ENCODE results near the gene MARCHF5. TPM values are rescaled to one million over a fixed set of nuclear protein-coding genes. Genes with fewer than 3 reads are reported as not detected.
A peak's percentile ranks its signal among the peaks of the same experiment; 100 is the strongest.

The MARCHF5 gene
- total and polyA plus RNA-seq, 10 donors, result 6.9 to 39.1 (median 18.5) TPM

- H3K36me3 ChIP-seq, result peaks cover 0 to 37% (median 18%) of the 10 kb centered on the region in 6 donors
- H3K27me3 ChIP-seq (replicated peaks in 1 of 7), result no peaks in the 10 kb centered on the region
- H3K4me3 ChIP-seq, result no peak overlapping the region
- H3K4me1 ChIP-seq, result peaks cover 0 to 20% (median 0%) of the 10 kb centered on the region in 6 donors
- H3K27ac ChIP-seq, result no peak overlapping the region
- H3K9me3 ChIP-seq, result no peaks in the 10 kb centered on the region
- TF ChIP-seq POLR2AphosphoS5 (IDR thresholded peaks at IDR 0.05) (no peak), POLR2A (IDR thresholded peaks at IDR 0.05) (no peak), CTCF (IDR thresholded peaks at IDR 0.05 in 8 of 11, conservative IDR thresholded peaks at IDR 0.05 in 3 of 11) (no peak)
- DNase-seq, result no peak
- intact Hi-C loops (cut with DNase I; ENCODE audit: low total_unique reads), result no loop called here
- 82 to 95% (median 92%) methylated on average over 1 of the region's 1 CpG for WGBS, 5 donors
These were observed 18.3 kb downstream of the MARCHF5 start for GRCh38 chr10:92309272-92309671.

GRCh38 chr10:92313750-92314149, 22.8 kb downstream of the MARCHF5 start:
- H3K27me3 ChIP-seq (replicated peaks in 1 of 7), result no peaks in the 10 kb centered on the region
- TF ChIP-seq CTCF (IDR thresholded peaks at IDR 0.05 in 8 of 11, conservative IDR thresholded peaks at IDR 0.05 in 3 of 11) (no peak), POLR2AphosphoS5 (IDR thresholded peaks at IDR 0.05) (no peak), POLR2A (IDR thresholded peaks at IDR 0.05) (no peak)
- WGBS, 5 donors, result 93 to 99% (median 95%) methylated on average over 3 of the region's 3 CpGs
- no peak overlapping the region for H3K27ac ChIP-seq
- peaks cover 0 to 65% (median 21%) of the 10 kb centered on the region in 6 donors for H3K36me3 ChIP-seq
- H3K9me3 ChIP-seq, result no peaks in the 10 kb centered on the region
- intact Hi-C loops (cut with DNase I; ENCODE audit: low total_unique reads), result no loop called here
- H3K4me1 ChIP-seq, result no peaks in the 10 kb centered on the region
- H3K4me3 ChIP-seq, result no peak overlapping the region
- DNase-seq, result peak; percentile 19

GRCh38 chr10:92316610-92317009, 25.6 kb downstream of the MARCHF5 start:
- Histone ChIP-seq H3K27ac (no peak overlapping the region), H3K4me1 (no peaks in the 10 kb centered on the region), H3K36me3 (peaks cover 0 to 67% (median 15%) of the 10 kb centered on the region in 6 donors), H3K9me3 (no peaks in the 10 kb centered on the region), H3K27me3 (replicated peaks in 1 of 7) (no peaks in the 10 kb centered on the region), H3K4me3 (no peak overlapping the region)
- WGBS, 5 donors, result 83 to 93% (median 92%) methylated on average over 2 of the region's 2 CpGs
- intact Hi-C loops (cut with DNase I; ENCODE audit: low total_unique reads), result no loop called here
- TF ChIP-seq POLR2AphosphoS5 (IDR thresholded peaks at IDR 0.05) (no peak), POLR2A (IDR thresholded peaks at IDR 0.05) (no peak), CTCF (IDR thresholded peaks at IDR 0.05 in 8 of 11, conservative IDR thresholded peaks at IDR 0.05 in 3 of 11) (no peak)
- DNase-seq, result no peak

GRCh38 chr10:92323079-92323478, 32.1 kb downstream of the MARCHF5 start:
- no peak for TF ChIP-seq CTCF (IDR thresholded peaks at IDR 0.05 in 8 of 11, conservative IDR thresholded peaks at IDR 0.05 in 3 of 11)
- no peak for TF ChIP-seq POLR2A (IDR thresholded peaks at IDR 0.05)
- TF ChIP-seq POLR2AphosphoS5 (IDR thresholded peaks at IDR 0.05), result no peak
- Histone ChIP-seq H3K27me3 (replicated peaks in 1 of 7) (no peaks in the 10 kb centered on the region), H3K27ac (no peak overlapping the region), H3K4me1 (peaks cover 0 to 16% (median 5%) of the 10 kb centered on the region in 6 donors), H3K4me3 (no peak overlapping the region), H3K36me3 (peaks cover 0 to 34% (median 4%) of the 10 kb centered on the region in 6 donors), H3K9me3 (no peaks in the 10 kb centered on the region)
- DNase-seq, result no peak
- WGBS, 5 donors, result 91 to 96% (median 94%) methylated on average over 2 of the region's 2 CpGs
- intact Hi-C loops (cut with DNase I; ENCODE audit: low total_unique reads), result no loop called here

All from spleen (tissue), 11 donors.